Aorta (tissue), 5 donors: ENCODE data around the gene PADI3. TPM values are rescaled to one million over a fixed set of nuclear protein-coding genes. Genes with fewer than 3 reads are reported as not detected.
A peak's percentile ranks its signal among the peaks of the same experiment; 100 is the strongest.
"Not testable (repeated sequence)": the region's sequence is repeated elsewhere in the genome, so short reads cannot be mapped to it uniquely, and the experiment has no call there.

Source experiments
- ATAC-seq: fragments of 200-7000 bp; cut with Tn5 transposase; one replicate; pipeline ENCODE4 v1.9.1; 2022; ENCODE audit warnings: moderate library complexity; ENCODE audit not compliant: low FRiP score
- DNase-seq, 2 donors: peaks; one replicate each; pipeline ENCODE4 v3.0.0-alpha.2; 2020
- H3K27ac ChIP-seq, 2 donors: one replicate each; pipeline ENCODE4 v1.5.1; 2013; ENCODE audit warnings: low read length in 2 of 2, mild to moderate bottlenecking in 2 of 2, moderate library complexity in 2 of 2, control low read depth in 1 of 2, inconsistent platforms in 1 of 2, low read depth in 1 of 2
- H3K27me3 ChIP-seq, 2 donors: one replicate each; pipeline ENCODE4 v1.6.1; 2013; ENCODE audit warnings: control low read depth in 1 of 2, low read length in 1 of 2, mild to moderate bottlenecking in 1 of 2, moderate library complexity in 1 of 2; ENCODE audit not compliant: insufficient read depth in 2 of 2, control insufficient read depth in 1 of 2
- H3K36me3 ChIP-seq, 2 donors: one replicate each; pipeline ENCODE4 v1.6.1; 2013; ENCODE audit warnings: control low read depth in 1 of 2, low read length in 1 of 2, mild to moderate bottlenecking in 1 of 2; ENCODE audit not compliant: insufficient read depth in 2 of 2, control insufficient read depth in 1 of 2
- H3K4me1 ChIP-seq, 2 donors: one replicate each; pipeline ENCODE4 v1.6.1; 2013; ENCODE audit warnings: low read length in 2 of 2, control low read depth in 1 of 2, mild to moderate bottlenecking in 1 of 2, moderate library complexity in 1 of 2; ENCODE audit not compliant: insufficient read depth in 2 of 2, control insufficient read depth in 1 of 2
- H3K4me3 ChIP-seq, 2 donors: one replicate each; pipeline ENCODE4 v1.5.1; 2013; ENCODE audit warnings: low read length in 2 of 2, control low read depth in 1 of 2, mild to moderate bottlenecking in 1 of 2
- H3K9me3 ChIP-seq: one replicate; pipeline ENCODE4 v1.6.1; 2013; ENCODE audit warnings: mild to moderate bottlenecking, low read length; ENCODE audit not compliant: control insufficient read depth
- WGBS, 2 donors: extraction: QIAGEN DNeasy Blood & Tissue Kit; methylation state at CpG; one replicate each; pipeline ENCODE4 v1.1.7; 2013; 5-methylcytosine and 5-hydroxymethylcytosine counted together
- intact Hi-C, 2 donors: fragments of 100-400 bp; cut with DNase I; formaldehyde crosslinking; loops; one replicate each; pipeline versions ENCODE4 v1.14.2 to v1.15.0; 2022
- polyA plus RNA-seq, 2 donors: library from polyadenylated mRNA; stranded (reverse); fragments of 200-250 nt; gene quantifications; one replicate each; pipeline ENCODE4 v1.2.3, GENCODE V29; 2013
- total RNA-seq, 2 donors: library from RNA; stranded (reverse); fragmentation: NEBNext Ultra II Directional; extraction: Animal tissue kit (Norgen Biotek cat#: 25700); gene quantifications; one replicate each; pipeline ENCODE4 v1.2.1, GENCODE V29; 2021
- donor health status: healthy with polysubstance abuse.
- donor health status: Bipolar disorder and iron deficiency.
- donor health status: DM: no; HTN: no; CAD: no.
- donor health status: DM: no; HTN: no; CAD: no.
- donor health status: DM: yes; HTN: yes; CAD: no.

Gene PADI3
- total and polyA plus RNA-seq, 4 donors, result not detected

DNA sequence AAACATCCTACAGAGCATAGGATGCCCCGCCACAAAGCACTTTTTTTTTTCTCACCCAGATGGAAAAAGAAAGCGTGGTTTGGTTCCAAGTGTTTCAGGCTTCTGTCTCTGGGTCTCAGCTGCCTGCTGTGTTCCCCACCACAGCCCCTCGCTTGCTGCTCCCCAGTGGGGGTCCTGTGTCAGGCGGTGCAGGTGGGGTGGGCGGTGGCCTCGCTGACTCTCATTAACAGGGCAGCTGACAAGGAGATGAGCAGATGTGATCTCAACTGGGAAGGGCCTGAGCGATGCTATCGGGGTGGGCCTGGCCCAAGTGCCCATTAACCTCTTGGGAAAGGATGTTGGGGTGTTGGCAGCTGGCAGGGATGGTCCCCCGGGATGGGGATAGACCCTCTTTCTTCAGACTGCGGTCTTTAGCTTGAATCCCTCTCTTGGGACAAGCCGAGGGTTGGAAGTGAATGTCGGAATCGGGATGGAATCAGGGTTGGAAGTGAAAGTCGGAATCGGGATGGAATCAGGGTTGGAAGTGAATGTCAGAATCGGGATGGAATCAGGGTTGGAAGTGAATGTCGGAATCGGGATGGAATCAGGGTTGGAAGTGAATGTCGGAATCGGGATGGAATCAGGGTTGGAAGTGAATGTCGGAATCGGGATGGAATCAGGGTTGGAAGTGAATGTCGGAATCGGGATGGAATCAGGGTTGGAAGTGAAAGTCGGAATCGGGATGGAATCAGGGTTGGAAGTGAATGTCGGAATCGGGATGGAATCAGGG, 7.7 kb upstream of the PADI3 start:
- H3K27me3 ChIP-seq, H3K4me1 ChIP-seq, H3K27ac ChIP-seq, H3K9me3 ChIP-seq, H3K36me3 ChIP-seq, ATAC-seq, intact Hi-C loops, H3K4me3 ChIP-seq: not testable (repeated sequence)
- DNase-seq, result peak in 1 of 2 donors; percentile 32
- WGBS, 2 donors, result 50 to 69% methylated on average over 26 to 27 of the region's 28 CpGs

DNA sequence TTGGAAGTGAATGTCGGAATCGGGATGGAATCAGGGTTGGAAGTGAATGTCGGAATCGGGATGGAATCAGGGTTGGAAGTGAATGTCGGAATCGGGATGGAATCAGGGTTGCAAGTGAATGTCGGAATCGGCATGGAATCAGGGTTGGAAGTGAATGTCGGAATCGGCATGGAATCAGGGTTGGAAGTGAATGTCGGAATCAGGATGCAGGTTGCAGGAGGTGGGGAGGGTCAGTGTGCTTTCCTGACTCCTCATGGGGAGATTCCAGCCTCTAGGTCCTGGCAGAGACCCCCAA, 7.2 kb upstream of the PADI3 start:
- H3K27ac ChIP-seq, H3K27me3 ChIP-seq, H3K4me1 ChIP-seq, ATAC-seq, H3K9me3 ChIP-seq, H3K36me3 ChIP-seq, intact Hi-C loops, H3K4me3 ChIP-seq: not testable (repeated sequence)
- 82 to 89% methylated on average over 8 to 9 of the region's 11 CpGs for WGBS, 2 donors
- peak in 1 of 2 donors; percentile 19 for DNase-seq

DNA sequence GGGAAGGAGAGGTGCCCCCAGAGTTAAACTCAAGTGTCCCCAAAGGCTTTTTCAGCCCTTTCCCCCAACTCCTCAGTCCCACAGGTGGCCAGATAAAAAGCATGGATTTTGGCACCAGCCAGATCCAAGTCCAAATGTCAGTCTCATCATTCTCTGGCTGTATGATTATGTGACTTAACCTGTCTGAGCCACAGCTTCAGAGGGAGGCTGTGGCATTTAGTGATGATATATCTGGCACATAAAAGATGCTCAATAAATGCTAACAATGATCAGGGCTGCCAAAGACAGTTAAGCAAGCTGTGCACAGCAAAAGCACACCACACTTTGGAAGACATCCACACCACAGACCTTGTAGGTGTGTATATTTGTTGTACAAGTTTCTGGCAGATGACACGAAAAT, 5.6 kb upstream of the PADI3 start:
- no peak overlapping the region for H3K27ac ChIP-seq
- H3K4me1 ChIP-seq, result no peaks in the 10 kb centered on the region
- ATAC-seq (no peak), DNase-seq (no peak)
- no peaks in the 10 kb centered on the region for H3K36me3 ChIP-seq
- no peaks in the 10 kb centered on the region for H3K9me3 ChIP-seq
- WGBS, 2 donors, result 80 to 84% methylated on average over 1 of the region's 1 CpG
- no peak overlapping the region for H3K4me3 ChIP-seq
- intact Hi-C loops, result no loop called here
- no peaks in the 10 kb centered on the region for H3K27me3 ChIP-seq

DNA sequence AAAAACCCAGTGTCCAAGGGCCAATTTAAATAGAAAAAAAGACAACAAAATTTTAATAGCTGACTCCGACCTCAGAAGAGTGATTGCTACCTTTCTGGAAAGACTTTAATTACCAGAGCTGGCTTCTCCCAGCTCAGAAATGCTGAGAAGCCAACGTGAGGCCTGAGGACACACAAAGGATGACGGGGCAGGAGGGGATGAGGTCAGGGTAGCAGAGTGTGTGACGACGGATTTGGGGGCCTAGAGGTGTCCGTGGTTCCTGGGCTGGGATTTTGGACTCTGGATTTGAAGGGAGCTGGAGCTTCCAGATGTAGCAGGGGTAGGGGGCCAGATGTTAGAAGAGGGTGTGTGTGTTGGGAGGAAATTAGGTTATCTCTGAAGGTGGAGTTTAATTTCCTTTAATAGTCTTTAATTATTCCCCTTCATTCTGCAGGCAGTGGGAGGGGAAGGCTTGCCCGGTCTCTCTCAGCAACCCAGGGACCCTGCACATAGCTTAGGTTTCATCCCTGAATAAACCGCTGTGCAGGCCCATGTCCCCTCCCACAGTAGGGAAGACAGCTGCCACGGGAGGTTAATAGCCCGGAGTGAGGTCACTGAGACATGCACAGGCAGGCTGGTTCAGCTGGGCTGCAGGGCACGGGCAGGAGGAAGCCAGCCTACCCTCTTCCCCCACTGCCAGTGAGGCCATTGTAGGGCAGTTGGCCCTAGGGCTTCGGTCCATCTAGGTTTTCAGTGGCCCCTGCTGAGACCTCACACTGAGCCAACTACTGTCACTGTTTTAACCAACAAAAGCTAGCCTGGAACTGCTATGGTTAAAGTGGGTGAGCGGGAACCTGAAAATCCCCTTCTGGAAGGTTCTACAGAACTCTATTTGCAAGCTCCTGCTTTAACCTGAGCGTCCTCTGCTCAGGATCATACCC, 3.8 kb upstream of the PADI3 start:
- ATAC-seq (no peak), DNase-seq (no peak)
- no peaks in the 10 kb centered on the region for H3K9me3 ChIP-seq
- no peaks in the 10 kb centered on the region for H3K27me3 ChIP-seq
- no peaks in the 10 kb centered on the region for H3K4me1 ChIP-seq
- H3K36me3 ChIP-seq, result no peaks in the 10 kb centered on the region
- H3K4me3 ChIP-seq, result no peak overlapping the region
- H3K27ac ChIP-seq, result no peak overlapping the region
- WGBS, 2 donors, result 87 to 88% methylated on average over 14 of the region's 14 CpGs
- intact Hi-C loops, result no loop called here

GRCh38 chr1:17245816-17246325, 3.0 kb upstream of the PADI3 start:
- no peak overlapping the region for H3K4me3 ChIP-seq
- ATAC-seq, result no peak
- intact Hi-C loops, result no loop called here
- 68 to 80% methylated on average over 6 to 7 of the region's 7 CpGs for WGBS, 2 donors
- no peak overlapping the region for H3K27ac ChIP-seq
- DNase-seq, result no peak
- no peaks in the 10 kb centered on the region for H3K27me3 ChIP-seq
- no peaks in the 10 kb centered on the region for H3K9me3 ChIP-seq
- no peaks in the 10 kb centered on the region for H3K36me3 ChIP-seq
- no peaks in the 10 kb centered on the region for H3K4me1 ChIP-seq

GRCh38 chr1:17246971-17247370, 1.9 kb upstream of the PADI3 start:
- DNase-seq (no peak), ATAC-seq (no peak)
- no peaks in the 10 kb centered on the region for H3K27me3 ChIP-seq
- H3K4me1 ChIP-seq, result no peaks in the 10 kb centered on the region
- 88 to 95% methylated on average over 2 of the region's 2 CpGs for WGBS, 2 donors
- no peaks in the 10 kb centered on the region for H3K9me3 ChIP-seq
- no peaks in the 10 kb centered on the region for H3K36me3 ChIP-seq
- intact Hi-C loops, result no loop called here
- H3K4me3 ChIP-seq, result no peak overlapping the region
- no peak overlapping the region for H3K27ac ChIP-seq

DNA sequence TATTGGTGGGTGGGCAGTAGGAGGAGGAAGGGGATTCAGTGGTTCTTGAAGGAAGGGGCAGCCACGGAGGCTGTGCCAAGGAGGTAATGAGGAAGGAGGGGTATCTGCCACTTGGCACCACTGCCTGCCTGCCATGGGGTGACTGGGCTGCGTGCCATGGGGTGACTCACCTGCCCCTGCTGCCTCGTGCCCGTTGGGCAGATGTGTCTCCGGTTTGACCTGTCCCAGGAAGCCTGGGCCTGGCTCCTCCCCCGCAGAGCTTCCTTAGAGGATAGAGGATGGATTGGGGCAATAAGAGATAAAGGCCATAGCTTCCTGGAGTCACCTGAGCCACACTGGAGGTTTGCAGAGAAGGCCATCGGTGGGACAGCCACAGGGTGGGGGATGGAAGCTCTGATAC, 1.7 kb downstream of the PADI3 start:
- whole genome bisulfite sequencing, 2 donors, result 49 to 57% methylated on average over 7 of the region's 7 CpGs
- no peak overlapping the region for H3K4me3 ChIP-seq
- DNase-seq (no peak), ATAC-seq (no peak)
- no peaks in the 10 kb centered on the region for H3K4me1 ChIP-seq
- H3K36me3 ChIP-seq, result no peaks in the 10 kb centered on the region
- H3K27ac ChIP-seq, result no peak overlapping the region
- no peaks in the 10 kb centered on the region for H3K27me3 ChIP-seq
- intact Hi-C loops, result no loop called here
- no peaks in the 10 kb centered on the region for H3K9me3 ChIP-seq

GRCh38 chr1:17251246-17251645, 2.3 kb downstream of the PADI3 start:
- ATAC-seq, result no peak
- no peak for DNase-seq
- no peaks in the 10 kb centered on the region for H3K9me3 ChIP-seq
- intact Hi-C loops, result no loop called here
- no peaks in the 10 kb centered on the region for H3K4me1 ChIP-seq
- no peak overlapping the region for H3K4me3 ChIP-seq
- H3K27me3 ChIP-seq, result no peaks in the 10 kb centered on the region
- no peaks in the 10 kb centered on the region for H3K36me3 ChIP-seq
- WGBS, 2 donors, result 72 to 75% methylated on average over 5 of the region's 5 CpGs
- no peak overlapping the region for H3K27ac ChIP-seq
